Astrocyte (in vitro differentiated cells and primary cell): ENCODE data around the gene TMEM143. TPM values are rescaled to one million over a fixed set of nuclear protein-coding genes. Genes with fewer than 3 reads are reported as not detected.

Experiments
- DNase-seq: peaks from one replicate; pipeline ENCODE4 v3.0.0-alpha.2; 2010; ENCODE audit warnings: low read depth
- FAIRE-seq: peaks from 2 replicates; lab custom pipeline; 2011; peaks lifted over from hg19 to GRCh38; lab: Jason Lieb, UNC
- H2AFZ ChIP-seq: 2 replicates; pipeline ENCODE4 v1.6.0; 2012; ENCODE audit warnings: low read depth, low read length, inconsistent platforms
- H3K27ac ChIP-seq: 2 replicates; pipeline ENCODE4 v1.5.1; 2011; ENCODE audit warnings: low read depth, low read length, inconsistent platforms
- H3K27me3 ChIP-seq: 2 replicates; pipeline ENCODE4 v1.6.0; 2011; ENCODE audit warnings: low read length, inconsistent platforms; ENCODE audit not compliant: insufficient read depth
- H3K36me3 ChIP-seq: 2 replicates; pipeline ENCODE4 v1.5.1; 2011; ENCODE audit warnings: low read length, inconsistent platforms; ENCODE audit not compliant: insufficient read depth
- H3K4me1 ChIP-seq: 2 replicates; pipeline ENCODE4 v1.5.1; 2011; ENCODE audit warnings: low read length, inconsistent platforms; ENCODE audit not compliant: insufficient read depth
- H3K4me2 ChIP-seq: 2 replicates; pipeline ENCODE4 v1.6.0; 2012; ENCODE audit warnings: low read length, inconsistent platforms
- H3K4me3 ChIP-seq: 2 replicates; pipeline ENCODE4 v1.5.1; 2011; ENCODE audit warnings: low read depth, mild to moderate bottlenecking, low read length, inconsistent platforms; ENCODE audit not compliant: insufficient read depth
- H3K79me2 ChIP-seq: 2 replicates; pipeline ENCODE4 v1.6.0; 2012; ENCODE audit warnings: mild to moderate bottlenecking, low read length, inconsistent platforms; ENCODE audit not compliant: insufficient read depth
- H3K9ac ChIP-seq: 2 replicates; pipeline ENCODE4 v1.6.0; 2012; ENCODE audit warnings: mild to moderate bottlenecking, low read length, inconsistent platforms
- H3K9me3 ChIP-seq: 2 replicates; pipeline ENCODE4 v1.5.1; 2012; ENCODE audit warnings: low read depth, mild to moderate bottlenecking, low read length, inconsistent platforms; ENCODE audit not compliant: insufficient read depth
- H4K20me1 ChIP-seq: 2 replicates; pipeline ENCODE4 v1.6.0; 2012; ENCODE audit warnings: low read length, inconsistent platforms; ENCODE audit not compliant: insufficient read depth
- H3K27ac Mint-ChIP-seq: one replicate; pipeline ENCODE4 v1.8.0; 2021; ENCODE audit warnings: mild to moderate bottlenecking, mixed read lengths; ENCODE audit not compliant: unreplicated experiment
- H3K27me3 Mint-ChIP-seq: one replicate; pipeline ENCODE4 v1.8.0; 2021; ENCODE audit warnings: low read depth, mixed read lengths; ENCODE audit not compliant: unreplicated experiment
- H3K36me3 Mint-ChIP-seq: one replicate; pipeline ENCODE4 v1.8.0; 2021; ENCODE audit warnings: low read depth, mixed read lengths; ENCODE audit not compliant: unreplicated experiment
- H3K4me1 Mint-ChIP-seq: one replicate; pipeline ENCODE4 v1.8.0; 2021; ENCODE audit warnings: low read depth, mixed read lengths; ENCODE audit not compliant: unreplicated experiment
- H3K4me3 Mint-ChIP-seq: one replicate; pipeline ENCODE4 v1.8.0; 2021; ENCODE audit warnings: mild to moderate bottlenecking, moderate library complexity, mixed read lengths; ENCODE audit not compliant: unreplicated experiment
- H3K9me3 Mint-ChIP-seq: one replicate; pipeline ENCODE4 v1.8.0; 2021; ENCODE audit warnings: mild to moderate bottlenecking, mixed read lengths; ENCODE audit not compliant: unreplicated experiment
- CTCF ChIP-seq: IDR thresholded peaks from 2 replicates; pipeline ENCODE4 v1.5.1; 2011; ENCODE audit warnings: low read depth, mild to moderate bottlenecking, inconsistent platforms, low read length, moderate library complexity; ENCODE audit not compliant: insufficient read depth
- EZH2 ChIP-seq: IDR thresholded peaks from 2 replicates; pipeline ENCODE4 v1.6.1; 2012; ENCODE audit warnings: mild to moderate bottlenecking, low read length, inconsistent platforms; ENCODE audit not compliant: insufficient read depth
- total RNA-seq: library from RNA; stranded (reverse); gene quantifications from 2 replicates; pipeline ENCODE4 v1.2.1, GENCODE V29; 2021

TMEM143 gene
- total RNA-seq, 1 donor from 2014 or later = 8.7 TPM

GRCh38 chr19:48321622-48322591 lies 41.8 kb downstream of the TMEM143 start:
- H3K4me2 ChIP-seq = peak overlapping the region; percentile 91
- FAIRE-seq = no peak

GRCh38 chr19:48321372-48321621 lies 42.4 kb downstream of the TMEM143 start:
- FAIRE-seq (no peak), DNase-seq (peak; percentile 81)
- Histone ChIP-seq H2AFZ (peak overlapping the region; percentile 94), H3K4me2 (peak overlapping the region; percentile 91), H4K20me1 (peaks cover 3% of the 10 kb centered on the region), H3K36me3 (no peaks in the 10 kb centered on the region), H3K4me1 (peaks cover 26% of the 10 kb centered on the region), H3K79me2 (peaks cover 8% of the 10 kb centered on the region), H3K27ac (peak overlapping the region; percentile 93), H3K4me3 (peak overlapping the region; percentile 57), H3K27me3 (no peaks in the 10 kb centered on the region), H3K9ac (peak overlapping the region; percentile 87), H3K9me3 (no peaks in the 10 kb centered on the region)
- Mint-ChIP-seq H3K27me3 (peaks cover 3% of the 10 kb centered on the region), H3K36me3 (no peaks in the 10 kb centered on the region), H3K4me3 (peak overlapping the region; percentile 89), H3K9me3 (no peaks in the 10 kb centered on the region), H3K4me1 (peaks cover 23% of the 10 kb centered on the region), H3K27ac (peak overlapping the region; percentile 98)
- no peak for TF ChIP-seq CTCF
- TF ChIP-seq EZH2 = no peak

More at GRCh38 chr19:48321622-48322591, 41.8 kb downstream of the TMEM143 start:
- peak overlapping the region; percentile 93 for H3K27ac ChIP-seq
- peaks cover 26% of the 10 kb centered on the region for H3K4me1 ChIP-seq
- Mint-ChIP-seq H3K36me3 (no peaks in the 10 kb centered on the region), H3K27me3 (peaks cover 3% of the 10 kb centered on the region), H3K4me3 (peak overlapping the region; percentile 89), H3K9me3 (no peaks in the 10 kb centered on the region), H3K4me1 (peaks cover 23% of the 10 kb centered on the region), H3K27ac (peak overlapping the region; percentile 98)
- peak overlapping the region; percentile 94 for H2AFZ ChIP-seq
- peaks cover 6% of the 10 kb centered on the region for H4K20me1 ChIP-seq
- H3K9ac ChIP-seq = peak overlapping the region; percentile 87
- H3K27me3 ChIP-seq = no peaks in the 10 kb centered on the region
- H3K9me3 ChIP-seq = no peaks in the 10 kb centered on the region
- no peaks in the 10 kb centered on the region for H3K36me3 ChIP-seq
- no peak for TF ChIP-seq CTCF
- TF ChIP-seq EZH2 = no peak
- peak overlapping the region; percentile 57 for H3K4me3 ChIP-seq
- DNase-seq = peak; percentile 94
- H3K79me2 ChIP-seq = peaks cover 14% of the 10 kb centered on the region
